A673 (cell line): ENCODE results near the gene CDKN2C. TPM values are rescaled to one million over a fixed set of nuclear protein-coding genes. Genes with fewer than 3 reads are reported as not detected.

ENCODE experiments used
- BruUV-seq: library from RNA; stranded (reverse); fragments of 400-500 nt; replicated peaks from 2 replicates; lab custom pipeline; 2021; lab: Mats Ljungman, UMichigan
- CTCF ChIA-PET: fragments of 300-600 bp; sonication (Branson Sonifier 250); formaldehyde crosslinking; loops from one replicate; lab custom pipeline; 2022; ENCODE audit warnings: antibody characterized with exemption; lab: Charles Lee
- POLR2A ChIA-PET: fragments of 300-600 bp; sonication (Branson Sonifier 250); formaldehyde crosslinking; loops from one replicate; lab custom pipeline; 2022; ENCODE audit warnings: antibody characterized with exemption; ENCODE audit not compliant: low non-redundant PET; lab: Charles Lee
- DNase-seq: peaks from one replicate; pipeline ENCODE4 v3.0.0-alpha.2; 2015; ENCODE audit warnings: low spot score
- H3K27ac ChIP-seq: fragments of 200-600 bp; sonication (generic); 2 replicates; pipeline ENCODE4 v1.5.1; 2016; ENCODE audit warnings: mixed run types, low read depth, mild to moderate bottlenecking, mixed read lengths, antibody characterized with exemption, low read length; ENCODE audit not compliant: poor library complexity, severe bottlenecking
- H3K27me3 ChIP-seq: fragments of 200-600 bp; sonication (generic); replicated peaks from 2 replicates; pipeline ENCODE4 v1.6.1; 2017; ENCODE audit warnings: mixed run types, low read depth, mild to moderate bottlenecking, mixed read lengths, antibody characterized with exemption, low read length; ENCODE audit not compliant: insufficient read depth, poor library complexity
- H3K36me3 ChIP-seq: fragments of 200-600 bp; sonication (generic); 2 replicates; pipeline ENCODE4 v1.6.1; 2016; ENCODE audit warnings: mixed run types, mild to moderate bottlenecking, mixed read lengths, antibody characterized with exemption, low read length; ENCODE audit not compliant: insufficient read depth, poor library complexity, severe bottlenecking
- H3K4me1 ChIP-seq: fragments of 200-600 bp; sonication (generic); 2 replicates; pipeline ENCODE4 v1.6.1; 2017; ENCODE audit warnings: mixed run types, mild to moderate bottlenecking, mixed read lengths, antibody characterized with exemption, low read length; ENCODE audit not compliant: insufficient read depth, poor library complexity, severe bottlenecking
- H3K4me3 ChIP-seq: fragments of 200-600 bp; sonication (generic); 2 replicates; pipeline ENCODE4 v1.5.1; 2016; ENCODE audit warnings: low read depth, mixed run types, mild to moderate bottlenecking, mixed read lengths, low read length; ENCODE audit not compliant: poor library complexity, severe bottlenecking
- H3K9me3 ChIP-seq: fragments of 200-600 bp; sonication (generic); 2 replicates; pipeline ENCODE4 v1.6.1; 2016; ENCODE audit warnings: mixed run types, low read depth, mild to moderate bottlenecking, mixed read lengths, antibody characterized with exemption, low read length; ENCODE audit not compliant: poor library complexity, severe bottlenecking
- EZH2 ChIP-seq: fragments of 200-600 bp; sonication (generic); IDR thresholded peaks from 2 replicates; pipeline ENCODE4 v1.6.1; 2017; ENCODE audit warnings: borderline replicate concordance, low read depth, mild to moderate bottlenecking, mixed read lengths, antibody characterized with exemption, low read length; ENCODE audit not compliant: poor library complexity, severe bottlenecking
- intact Hi-C: fragments of 100-400 bp; cut with micrococcal nuclease; formaldehyde crosslinking; loops from one replicate; pipeline ENCODE4 v1.10.0; 2022; ENCODE audit not compliant: unreplicated experiment
- total RNA-seq: library from RNA; stranded (reverse); gene quantifications from 2 replicates; pipeline ENCODE4 v1.2.3, GENCODE V29; 2021
- TF ChIP-seq, protein P1 (sequence below): fragments of 300-800, 200-600 bp; sonication (generic); conservative IDR thresholded peaks from 2 replicates; pipeline ENCODE4 v1.5.1; 2017; ENCODE audit warnings: low read depth, mild to moderate bottlenecking, antibody characterized with exemption, low read length, moderate library complexity, mixed read lengths

Gene CDKN2C
- total RNA-seq, 1 experiment from 2014 or later, result 53.5 TPM

DNA sequence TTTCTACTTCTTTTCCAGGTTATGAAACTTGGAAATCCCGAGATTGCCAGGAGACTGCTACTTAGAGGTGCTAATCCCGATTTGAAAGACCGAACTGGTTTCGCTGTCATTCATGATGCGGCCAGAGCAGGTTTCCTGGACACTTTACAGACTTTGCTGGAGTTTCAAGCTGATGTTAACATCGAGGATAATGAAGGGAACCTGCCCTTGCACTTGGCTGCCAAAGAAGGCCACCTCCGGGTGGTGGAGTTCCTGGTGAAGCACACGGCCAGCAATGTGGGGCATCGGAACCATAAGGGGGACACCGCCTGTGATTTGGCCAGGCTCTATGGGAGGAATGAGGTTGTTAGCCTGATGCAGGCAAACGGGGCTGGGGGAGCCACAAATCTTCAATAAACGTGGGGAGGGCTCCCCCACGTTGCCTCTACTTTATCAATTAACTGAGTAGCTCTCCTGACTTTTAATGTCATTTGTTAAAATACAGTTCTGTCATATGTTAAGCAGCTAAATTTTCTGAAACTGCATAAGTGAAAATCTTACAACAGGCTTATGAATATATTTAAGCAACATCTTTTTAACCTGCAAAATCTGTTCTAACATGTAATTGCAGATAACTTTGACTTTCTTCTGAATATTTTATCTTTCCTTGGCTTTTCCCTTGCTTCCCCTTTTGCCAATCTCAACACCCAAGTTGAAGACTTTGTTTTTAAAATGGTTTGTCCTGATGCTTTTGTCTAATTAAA lies 4.0 kb downstream of the CDKN2C start:
- H3K36me3 ChIP-seq, result peaks cover 19% of the 10 kb centered on the region
- DNase-seq, result no peak
- ChIA-PET CTCF (no interaction called here), POLR2A (no interaction called here)
- H3K27ac ChIP-seq, result peak overlapping the region; percentile 63
- no TSS peak for BruUV-seq
- no peaks in the 10 kb centered on the region for H3K9me3 ChIP-seq
- no peaks in the 10 kb centered on the region for H3K27me3 ChIP-seq
- intact Hi-C loops, result no loop called here
- H3K4me1 ChIP-seq, result peaks cover 35% of the 10 kb centered on the region
- peak overlapping the region; percentile 92 for H3K4me3 ChIP-seq
- no peak for TF ChIP-seq EZH2
- TF ChIP-seq, protein P1, sequence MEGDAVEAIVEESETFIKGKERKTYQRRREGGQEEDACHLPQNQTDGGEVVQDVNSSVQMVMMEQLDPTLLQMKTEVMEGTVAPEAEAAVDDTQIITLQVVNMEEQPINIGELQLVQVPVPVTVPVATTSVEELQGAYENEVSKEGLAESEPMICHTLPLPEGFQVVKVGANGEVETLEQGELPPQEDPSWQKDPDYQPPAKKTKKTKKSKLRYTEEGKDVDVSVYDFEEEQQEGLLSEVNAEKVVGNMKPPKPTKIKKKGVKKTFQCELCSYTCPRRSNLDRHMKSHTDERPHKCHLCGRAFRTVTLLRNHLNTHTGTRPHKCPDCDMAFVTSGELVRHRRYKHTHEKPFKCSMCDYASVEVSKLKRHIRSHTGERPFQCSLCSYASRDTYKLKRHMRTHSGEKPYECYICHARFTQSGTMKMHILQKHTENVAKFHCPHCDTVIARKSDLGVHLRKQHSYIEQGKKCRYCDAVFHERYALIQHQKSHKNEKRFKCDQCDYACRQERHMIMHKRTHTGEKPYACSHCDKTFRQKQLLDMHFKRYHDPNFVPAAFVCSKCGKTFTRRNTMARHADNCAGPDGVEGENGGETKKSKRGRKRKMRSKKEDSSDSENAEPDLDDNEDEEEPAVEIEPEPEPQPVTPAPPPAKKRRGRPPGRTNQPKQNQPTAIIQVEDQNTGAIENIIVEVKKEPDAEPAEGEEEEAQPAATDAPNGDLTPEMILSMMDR, result no peak

DNA sequence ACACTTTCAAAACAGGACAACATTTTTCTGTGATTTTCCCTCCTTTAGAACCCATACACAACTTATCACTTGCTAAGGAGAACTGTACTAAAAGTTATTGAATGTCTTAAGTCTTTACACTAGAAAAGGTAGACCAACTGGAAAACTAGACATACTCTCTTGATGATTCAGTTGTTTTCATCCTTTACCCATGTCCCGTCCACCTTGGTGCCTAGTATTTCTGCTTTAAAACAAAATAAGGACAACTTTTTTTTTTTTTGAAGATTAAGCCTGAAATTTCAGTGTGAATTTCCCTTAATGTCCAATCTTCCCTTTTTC lies 4.5 kb downstream of the CDKN2C start:
- Histone ChIP-seq H3K27ac (peak overlapping the region; percentile 63), H3K4me1 (peaks cover 37% of the 10 kb centered on the region), H3K4me3 (no peak overlapping the region), H3K9me3 (no peaks in the 10 kb centered on the region), H3K27me3 (no peaks in the 10 kb centered on the region), H3K36me3 (peaks cover 19% of the 10 kb centered on the region)
- TF ChIP-seq EZH2, result no peak
- TF ChIP-seq, protein P1, result no peak
- intact Hi-C loops, result no loop called here
- BruUV-seq, result no TSS peak
- no peak for DNase-seq
- ChIA-PET POLR2A (no interaction called here), CTCF (no interaction called here)

DNA sequence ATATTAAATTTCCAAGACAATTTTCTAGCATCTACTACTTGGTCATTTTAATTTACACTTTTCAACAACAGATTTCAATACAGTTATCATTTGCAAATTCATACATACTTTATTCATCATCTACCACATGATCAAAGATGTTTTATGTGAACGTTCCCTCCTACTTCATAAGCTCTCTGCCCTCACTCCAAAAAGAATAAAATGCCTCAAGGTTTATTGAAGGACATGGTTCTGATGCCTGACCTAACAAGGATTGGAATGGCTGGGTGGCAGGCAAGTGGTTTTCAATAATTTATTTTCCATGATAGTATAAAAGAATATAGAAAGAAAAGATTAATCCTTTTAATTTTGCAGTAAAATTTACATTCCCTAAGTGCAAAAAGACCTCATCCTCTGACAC lies 5.4 kb downstream of the CDKN2C start:
- Histone ChIP-seq H3K9me3 (no peaks in the 10 kb centered on the region), H3K36me3 (peaks cover 19% of the 10 kb centered on the region), H3K4me1 (peaks cover 45% of the 10 kb centered on the region), H3K27ac (peak overlapping the region; percentile 98), H3K4me3 (peak overlapping the region; percentile 81), H3K27me3 (no peaks in the 10 kb centered on the region)
- intact Hi-C loops, result no loop called here
- ChIA-PET CTCF (interaction anchor here (0.7 kb wide), 1 partner anchor 237 kb away, joined by 3 read pairs; no protein-coding TSS in a partner anchor), POLR2A (no interaction called here)
- no peak for TF ChIP-seq EZH2
- TF ChIP-seq, protein P1, result no peak
- DNase-seq, result no peak
- BruUV-seq, result no TSS peak
